GM12892 (cell line): ENCODE data around the gene PARD6G.
A peak's percentile ranks its signal among the peaks of the same experiment; 100 is the strongest.
"Not testable (repeated sequence)": the region's sequence is repeated elsewhere in the genome, so short reads cannot be mapped to it uniquely, and the experiment has no call there.

Source experiments
- DNase-seq: peaks from one replicate; pipeline ENCODE4 v3.0.0; 2011; ENCODE audit not compliant: insufficient read length
- FAIRE-seq: peaks from 2 replicates; lab custom pipeline; 2011; peaks lifted over from hg19 to GRCh38; lab: Jason Lieb, UNC
- POLR2A ChIP-seq: IDR thresholded peaks from 2 replicates; pipeline ENCODE4 v1.6.1; 2011; ENCODE audit warnings: low read depth, low read length, control low read depth
- POLR2AphosphoS5 ChIP-seq: IDR thresholded peaks from 2 replicates; pipeline ENCODE4 v1.6.1; 2011; ENCODE audit warnings: low read depth, low read length, control low read depth
- TAF1 ChIP-seq: IDR thresholded peaks from 2 replicates; pipeline ENCODE4 v1.6.1; 2011; ENCODE audit warnings: low read depth, mild to moderate bottlenecking, control low read depth, low read length, borderline replicate concordance

PARD6G gene

GRCh38 chr18:80225685-80226084, 21.6 kb downstream of the PARD6G start:
- DNase-seq (no peak), FAIRE-seq (no peak)
- no peak for TF ChIP-seq POLR2AphosphoS5

DNA sequence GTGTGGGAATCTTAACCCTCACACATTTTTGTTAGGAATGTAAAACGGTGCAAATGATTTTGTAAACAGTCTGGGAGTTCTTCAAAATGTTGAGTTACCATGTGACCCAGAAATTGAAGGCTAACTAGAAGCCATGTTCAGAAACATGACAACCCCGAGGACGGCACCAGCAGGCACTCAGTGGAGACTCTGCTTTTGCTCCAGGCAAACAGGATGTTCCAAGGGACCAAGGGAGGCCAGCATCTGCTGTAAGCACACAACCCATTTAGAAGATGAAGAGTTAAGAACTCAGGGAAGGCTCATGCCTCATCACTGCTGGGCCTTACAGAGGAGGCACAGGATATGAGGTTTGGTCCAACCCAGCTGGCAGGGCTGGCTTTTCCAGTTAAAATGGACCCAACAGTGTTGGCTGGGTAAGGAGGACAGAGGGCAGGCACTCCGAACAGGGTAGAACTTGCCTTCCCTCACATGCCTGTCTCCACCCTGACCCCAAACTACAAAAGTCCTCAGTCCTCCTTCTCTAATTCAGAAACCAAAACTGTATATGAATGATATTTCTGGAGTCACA, 23.6 kb downstream of the PARD6G start:
- TF ChIP-seq POLR2A (no peak), TAF1 (no peak)
- FAIRE-seq = no peak
- DNase-seq = no peak

GRCh38 chr18:80219488-80219887, 27.8 kb downstream of the PARD6G start:
- FAIRE-seq, DNase-seq: not testable (repeated sequence)

DNA sequence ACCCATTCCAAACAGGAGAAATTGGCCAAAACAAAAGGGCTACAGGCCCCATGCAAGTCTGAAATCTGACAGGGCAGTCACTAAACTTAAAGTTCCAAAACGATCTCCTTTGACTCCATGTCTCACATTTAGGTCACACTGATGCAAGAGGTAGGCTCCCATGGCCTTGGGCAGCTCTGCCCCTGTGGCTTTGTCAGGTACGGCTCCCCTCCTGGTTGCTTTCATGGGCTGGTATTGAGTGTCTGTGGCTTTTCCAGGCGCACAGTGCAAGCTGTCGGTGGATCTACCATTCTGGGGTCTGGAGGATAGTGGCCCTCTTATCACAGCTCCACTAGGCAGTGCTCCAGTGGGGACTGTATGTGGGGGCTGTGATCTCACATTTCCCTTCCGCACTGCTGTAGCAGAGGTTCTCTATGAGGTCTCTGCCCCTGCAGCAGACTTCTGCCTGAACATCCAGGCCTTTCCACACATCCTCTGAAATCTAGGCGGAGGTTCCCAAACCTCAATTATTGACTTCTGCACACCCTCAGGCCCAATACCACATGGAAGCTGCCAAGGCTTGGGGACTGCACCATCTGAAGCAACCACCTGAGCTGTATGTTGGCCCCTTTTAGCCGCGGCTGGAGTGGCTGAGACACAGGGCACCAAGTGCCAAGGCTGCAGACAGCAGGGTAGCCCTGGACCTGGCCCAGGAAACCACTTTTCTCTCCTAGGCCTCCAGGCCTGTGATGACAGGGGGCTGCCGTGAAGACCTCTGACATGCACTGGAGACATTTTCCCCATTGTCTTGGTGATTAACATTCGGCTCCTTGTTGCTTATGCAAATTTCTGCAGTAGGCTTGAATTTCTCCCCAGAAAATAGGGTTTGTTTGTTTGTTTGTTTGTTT, 28.7 kb downstream of the PARD6G start:
- no peak for DNase-seq
- FAIRE-seq = no peak
- no peak for TF ChIP-seq POLR2AphosphoS5
- no peak for TF ChIP-seq POLR2A
- no peak for TF ChIP-seq TAF1

- no peak for TF ChIP-seq TAF1
- no peak for TF ChIP-seq POLR2AphosphoS5
- no peak for TF ChIP-seq POLR2A
- FAIRE-seq = no peak
- DNase-seq = no peak
Measured at GRCh38 chr18:80213182-80213581, 34.1 kb downstream of the PARD6G start.

- FAIRE-seq (peak; percentile 83), DNase-seq (no peak)
- TF ChIP-seq TAF1 (no peak), POLR2AphosphoS5 (no peak), POLR2A (no peak)
Measured at GRCh38 chr18:80210312-80211083, 36.8 kb downstream of the PARD6G start.

DNA sequence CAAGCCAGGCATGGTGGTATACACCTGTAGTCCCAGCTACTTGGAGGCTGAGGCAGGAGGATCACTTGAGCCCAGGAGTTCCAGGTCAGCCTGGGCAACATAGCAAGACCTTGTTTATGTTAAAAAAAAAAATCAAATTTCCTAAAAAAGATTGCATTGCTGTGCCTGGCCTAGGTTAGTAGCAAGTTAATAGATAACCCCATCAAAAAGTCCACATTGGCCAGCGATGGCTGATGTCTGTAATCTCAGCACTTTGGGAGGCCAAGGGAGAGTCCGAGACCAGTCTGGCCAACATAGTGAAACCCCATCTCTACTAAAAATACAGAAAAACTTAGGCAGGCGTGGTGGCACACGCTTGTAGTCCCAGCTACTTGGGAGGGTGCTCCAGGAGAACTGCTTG, 38.7 kb downstream of the PARD6G start:
- no peak for TF ChIP-seq TAF1
- TF ChIP-seq POLR2A = no peak
- no peak for TF ChIP-seq POLR2AphosphoS5
- DNase-seq = no peak
- FAIRE-seq = no peak

GRCh38 chr18:80205294-80205693, 42.0 kb downstream of the PARD6G start:
- TF ChIP-seq POLR2AphosphoS5 = no peak
- TF ChIP-seq POLR2A = no peak
- TF ChIP-seq TAF1 = no peak
- no peak for DNase-seq
- FAIRE-seq = no peak

- no peak for FAIRE-seq
- no peak for DNase-seq
- no peak for TF ChIP-seq POLR2A
Measured at GRCh38 chr18:80204142-80204541, 43.2 kb downstream of the PARD6G start.

- DNase-seq = no peak
- FAIRE-seq = peak; percentile 78
- TF ChIP-seq POLR2A (no peak), POLR2AphosphoS5 (no peak), TAF1 (no peak)
Measured at GRCh38 chr18:80203249-80203648, 44.1 kb downstream of the PARD6G start.

DNA sequence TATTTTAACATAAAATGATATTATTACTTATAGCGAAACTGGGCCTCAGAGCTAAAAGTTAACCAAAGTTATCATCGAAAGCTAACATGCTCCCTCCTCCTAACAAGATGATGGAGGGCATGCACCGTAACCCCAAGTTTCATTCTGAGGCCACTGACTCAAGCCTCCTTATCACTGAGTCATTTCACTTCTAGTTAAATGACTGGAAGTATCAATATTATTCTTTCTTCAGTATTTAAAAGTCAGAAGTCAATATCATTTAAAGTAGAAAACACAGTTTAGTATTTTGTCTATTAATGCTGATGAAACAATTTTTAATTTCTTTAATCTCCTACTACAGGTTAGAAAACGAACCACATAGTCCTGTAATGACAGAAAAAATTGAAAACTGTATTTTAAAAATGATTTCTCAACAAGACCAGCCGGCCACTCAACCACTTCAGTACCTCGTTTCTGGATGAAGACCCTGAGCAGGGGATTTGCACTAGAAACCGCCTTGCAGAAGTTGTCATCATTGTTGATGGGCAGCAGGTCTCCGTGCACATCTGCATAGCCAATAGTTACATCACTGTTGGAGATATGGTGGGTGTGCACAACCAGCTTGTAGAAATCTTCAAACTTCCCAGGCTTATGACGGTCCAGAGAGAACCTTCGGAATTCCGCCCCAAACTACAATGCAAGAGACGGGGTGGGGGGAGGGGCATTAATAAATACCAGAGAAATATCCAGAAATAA, 44.9 kb downstream of the PARD6G start:
- no peak for TF ChIP-seq TAF1
- no peak for TF ChIP-seq POLR2AphosphoS5
- TF ChIP-seq POLR2A = no peak
- peak; percentile 92 for FAIRE-seq
- DNase-seq = no peak

GRCh38 chr18:80201739-80202138, 45.6 kb downstream of the PARD6G start:
- no peak for FAIRE-seq
- DNase-seq = no peak
- TF ChIP-seq POLR2A (no peak), POLR2AphosphoS5 (no peak), TAF1 (no peak)
